Mesenchymal stem cell (in vitro differentiated cells and primary cell): ENCODE data around the gene PPP1R3C.

Experiments
- DNase-seq: peaks from one replicate; pipeline ENCODE4 v3.0.0-alpha.2; 2013
- H2AFZ ChIP-seq: one replicate; pipeline ENCODE4 v1.6.1; 2013; ENCODE audit warnings: low read depth, mild to moderate bottlenecking, control low read depth, inconsistent platforms, low read length, moderate library complexity
- H2AK5ac ChIP-seq: 2 replicates; pipeline ENCODE4 v1.6.1; 2013; ENCODE audit warnings: low read length, moderate library complexity, mild to moderate bottlenecking, inconsistent platforms; ENCODE audit not compliant: severe bottlenecking
- H2BK120ac ChIP-seq: one replicate; pipeline ENCODE4 v1.6.1; 2013; ENCODE audit warnings: low read depth, mild to moderate bottlenecking, inconsistent platforms, low read length, moderate library complexity
- H2BK12ac ChIP-seq, 2 experiments: one replicate each; pipeline ENCODE4 v1.6.1; 2013; ENCODE audit warnings: inconsistent platforms in 2 of 2, low read length in 2 of 2, mild to moderate bottlenecking in 2 of 2, moderate library complexity in 2 of 2, control low read depth in 1 of 2
- H2BK15ac ChIP-seq: one replicate; pipeline ENCODE4 v1.6.1; 2013; ENCODE audit warnings: mild to moderate bottlenecking, low read depth, inconsistent platforms; ENCODE audit not compliant: poor library complexity, severe bottlenecking
- H2BK5ac ChIP-seq: 2 replicates; pipeline ENCODE4 v1.6.1; 2013; ENCODE audit warnings: low read depth, mild to moderate bottlenecking, low read length, control low read depth, inconsistent platforms; ENCODE audit not compliant: poor library complexity, severe bottlenecking
- H3K14ac ChIP-seq, 2 experiments: one replicate each; pipeline ENCODE4 v1.6.1; 2013; ENCODE audit warnings: inconsistent platforms in 2 of 2, low read length in 2 of 2, control low read depth in 1 of 2, mild to moderate bottlenecking in 1 of 2, moderate library complexity in 1 of 2
- H3K18ac ChIP-seq, 2 experiments: one replicate each; pipeline ENCODE4 v1.6.1; 2013; ENCODE audit warnings: inconsistent platforms in 2 of 2, low read length in 2 of 2, control low read depth in 1 of 2, low read depth in 1 of 2, mild to moderate bottlenecking in 1 of 2
- H3K23ac ChIP-seq, 2 experiments: one replicate each; pipeline ENCODE4 v1.6.1; 2013; ENCODE audit warnings: inconsistent platforms in 2 of 2, low read length in 2 of 2, mild to moderate bottlenecking in 2 of 2, moderate library complexity in 2 of 2, control low read depth in 1 of 2
- H3K27ac ChIP-seq: 2 replicates; pipeline ENCODE4 v1.5.1; 2013; ENCODE audit warnings: mild to moderate bottlenecking, moderate library complexity, low read length, control low read depth, inconsistent platforms; ENCODE audit not compliant: poor library complexity, severe bottlenecking
- H3K27me3 ChIP-seq, 2 experiments: 2 replicates each; pipeline versions ENCODE4 v1.6.1 to v1.7.0; 2013; ENCODE audit warnings: low read length in 2 of 2, mild to moderate bottlenecking in 2 of 2, moderate library complexity in 2 of 2, control low read depth in 1 of 2, inconsistent platforms in 1 of 2; ENCODE audit not compliant: control insufficient read depth in 1 of 2, insufficient read depth in 1 of 2
- H3K36me3 ChIP-seq, 2 experiments: 2 replicates each; pipeline versions ENCODE4 v1.6.1 to v1.7.0; 2013; ENCODE audit warnings: low read length in 2 of 2, control low read depth in 1 of 2, inconsistent platforms in 1 of 2, low read depth in 1 of 2, mild to moderate bottlenecking in 1 of 2; ENCODE audit not compliant: insufficient read depth in 2 of 2, control insufficient read depth in 1 of 2
- H3K4ac ChIP-seq, 2 experiments: one replicate each; pipeline ENCODE4 v1.6.1; 2013; ENCODE audit warnings: inconsistent platforms in 2 of 2, low read length in 2 of 2, mild to moderate bottlenecking in 2 of 2, moderate library complexity in 2 of 2, control low read depth in 1 of 2, low read depth in 1 of 2
- H3K4me1 ChIP-seq: 2 replicates; pipeline ENCODE4 v1.6.1; 2013; ENCODE audit warnings: low read depth, low read length, control low read depth; ENCODE audit not compliant: control insufficient read depth, insufficient read depth
- H3K4me2 ChIP-seq: 2 replicates; pipeline ENCODE4 v1.6.1; 2013; ENCODE audit warnings: low read length, mild to moderate bottlenecking, inconsistent platforms; ENCODE audit not compliant: poor library complexity, severe bottlenecking
- H3K4me3 ChIP-seq, 2 experiments: 2 replicates each; pipeline versions ENCODE4 v1.5.1 to v1.7.0; 2013; ENCODE audit warnings: low read length in 2 of 2, mild to moderate bottlenecking in 2 of 2, control low read depth in 1 of 2, low read depth in 1 of 2; ENCODE audit not compliant: insufficient read depth in 1 of 2
- H3K79me1 ChIP-seq: replicated peaks from 2 replicates; pipeline ENCODE4 v1.6.1; 2013; ENCODE audit warnings: mild to moderate bottlenecking, control low read depth, low read length, inconsistent platforms; ENCODE audit not compliant: poor library complexity, severe bottlenecking
- H3K9ac ChIP-seq: 2 replicates; pipeline ENCODE4 v1.7.0; 2013; ENCODE audit warnings: mild to moderate bottlenecking, low read length, moderate library complexity
- H3K9me3 ChIP-seq: 2 replicates; pipeline ENCODE4 v1.7.0; 2013; ENCODE audit warnings: mild to moderate bottlenecking, low read length; ENCODE audit not compliant: control insufficient read depth
- H4K8ac ChIP-seq: one replicate; pipeline ENCODE4 v1.6.1; 2013; ENCODE audit warnings: inconsistent platforms, mild to moderate bottlenecking, low read length, moderate library complexity
- H4K91ac ChIP-seq: one replicate; pipeline ENCODE4 v1.6.1; 2013; ENCODE audit warnings: mild to moderate bottlenecking, low read length, inconsistent platforms
- WGBS: methylation state at CpG from one replicate; pipeline ENCODE4 v1.1.7; 2013; ENCODE audit warnings: mixed read lengths; 5-methylcytosine and 5-hydroxymethylcytosine counted together

PPP1R3C gene

GRCh38 chr10:91665842-91666241 is 33.0 kb upstream of the PPP1R3C start:
- H3K23ac ChIP-seq: no peak overlapping the region
- no peak overlapping the region for H3K18ac ChIP-seq
- H4K91ac ChIP-seq: no peak overlapping the region
- no peak overlapping the region for H3K4ac ChIP-seq
- no peak overlapping the region for H2BK120ac ChIP-seq
- H3K4me1 ChIP-seq: no peaks in the 10 kb centered on the region
- H4K8ac ChIP-seq: no peak overlapping the region
- no peak overlapping the region for H2AK5ac ChIP-seq
- no peak overlapping the region for H3K4me2 ChIP-seq
- no peaks in the 10 kb centered on the region for H3K79me1 ChIP-seq
- no peaks in the 10 kb centered on the region for H3K9me3 ChIP-seq
- H3K27me3 ChIP-seq: no peaks in the 10 kb centered on the region
- no peak overlapping the region for H3K9ac ChIP-seq
- no peak overlapping the region for H2AFZ ChIP-seq
- no peak overlapping the region for H3K4me3 ChIP-seq
- DNase-seq: no peak
- no peak overlapping the region for H2BK15ac ChIP-seq
- no peaks in the 10 kb centered on the region for H3K36me3 ChIP-seq
- H2BK12ac ChIP-seq: no peak overlapping the region
- H3K14ac ChIP-seq: no peak overlapping the region
- H3K27ac ChIP-seq: no peak overlapping the region
- H2BK5ac ChIP-seq: no peak overlapping the region

DNA sequence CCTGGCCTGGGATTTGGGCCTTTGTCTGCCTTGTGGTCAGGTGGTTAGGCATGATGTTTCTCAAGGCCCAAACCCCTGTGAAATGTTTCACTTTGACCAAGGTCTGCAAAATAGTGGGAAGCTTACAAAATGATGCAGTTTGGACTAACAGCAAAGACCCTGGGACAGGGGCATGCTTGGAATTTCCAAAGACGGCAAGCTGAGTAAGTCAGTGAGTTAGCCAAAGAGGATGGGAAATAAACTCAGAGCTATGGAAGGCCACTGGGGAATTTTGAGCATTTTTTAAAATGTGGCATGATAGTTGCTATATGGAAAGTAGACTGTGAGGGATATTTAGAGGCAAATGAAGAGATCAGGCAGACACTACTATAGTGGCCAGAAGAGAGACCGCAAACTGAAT is 31.6 kb upstream of the PPP1R3C start:
- Histone ChIP-seq H2AFZ (no peak overlapping the region), H3K4me1 (no peaks in the 10 kb centered on the region), H3K79me1 (no peaks in the 10 kb centered on the region), H3K9me3 (no peaks in the 10 kb centered on the region), H4K91ac (no peak overlapping the region), H2AK5ac (no peak overlapping the region), H2BK5ac (no peak overlapping the region), H3K14ac (no peak overlapping the region), H4K8ac (no peak overlapping the region), H3K9ac (no peak overlapping the region), H3K4ac (no peak overlapping the region), H2BK12ac (no peak overlapping the region), H2BK15ac (no peak overlapping the region), H3K36me3 (no peaks in the 10 kb centered on the region), H2BK120ac (no peak overlapping the region), H3K23ac (no peak overlapping the region), H3K4me2 (no peak overlapping the region), H3K18ac (no peak overlapping the region), H3K27me3 (no peaks in the 10 kb centered on the region), H3K27ac (no peak overlapping the region), H3K4me3 (no peak overlapping the region)
- DNase-seq: no peak
- WGBS: 90% methylated on average over 2 of the region's 2 CpGs

- Histone ChIP-seq H2BK5ac (no peak overlapping the region), H3K4me1 (no peaks in the 10 kb centered on the region), H3K4ac (no peak overlapping the region), H4K91ac (no peak overlapping the region), H3K36me3 (no peaks in the 10 kb centered on the region), H3K23ac (no peak overlapping the region), H3K4me3 (no peak overlapping the region), H2AFZ (no peak overlapping the region), H3K18ac (no peak overlapping the region), H3K4me2 (no peak overlapping the region), H3K9me3 (peaks cover 3% of the 10 kb centered on the region), H3K27ac (no peak overlapping the region), H2BK12ac (no peak overlapping the region), H2BK15ac (no peak overlapping the region), H2BK120ac (no peak overlapping the region), H4K8ac (no peak overlapping the region), H3K14ac (no peak overlapping the region), H3K27me3 (no peaks in the 10 kb centered on the region), H3K79me1 (no peaks in the 10 kb centered on the region), H3K9ac (no peak overlapping the region), H2AK5ac (no peak overlapping the region)
- no peak for DNase-seq
- WGBS: no CpG with 5 or more reads among the region's 1 CpG
Observed at GRCh38 chr10:91662993-91663392, 30.1 kb upstream of the PPP1R3C start.

DNA sequence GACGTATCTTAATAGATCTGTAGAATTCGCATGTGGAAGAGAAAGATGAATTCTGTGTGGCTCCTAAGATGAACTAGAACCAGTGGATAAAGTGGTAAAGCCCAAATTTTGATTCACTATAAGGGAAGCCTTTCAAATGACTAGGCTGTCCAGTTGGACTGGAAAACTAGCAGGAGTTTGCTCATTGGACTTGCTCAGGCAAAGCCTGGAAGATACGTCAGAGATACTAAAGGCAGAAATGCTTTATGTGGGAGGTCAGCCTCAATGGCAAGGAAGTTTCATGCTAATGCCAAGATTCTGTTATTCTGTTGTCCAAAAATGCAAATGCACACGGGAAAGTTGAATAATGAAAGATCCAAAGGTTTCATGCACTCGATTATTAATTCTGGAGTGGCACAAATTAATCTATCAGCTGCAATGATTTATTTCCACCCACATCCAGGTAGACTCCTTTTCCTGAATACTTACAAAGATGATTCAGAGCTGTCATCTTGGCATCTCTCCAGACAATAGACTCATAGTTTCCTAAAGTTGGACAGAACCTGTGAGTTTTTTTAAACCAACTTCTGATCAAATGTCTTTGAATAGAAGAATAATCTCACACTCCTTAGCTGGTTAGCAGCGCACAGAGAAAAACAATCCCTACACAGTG is 20.5 kb upstream of the PPP1R3C start:
- H3K4me1 ChIP-seq: peaks cover 4% of the 10 kb centered on the region
- H3K14ac ChIP-seq: no peak overlapping the region
- H3K9ac ChIP-seq: peak overlapping the region; percentile 60
- no peak overlapping the region for H3K4me3 ChIP-seq
- no peak overlapping the region for H2AFZ ChIP-seq
- H2BK12ac ChIP-seq: peak overlapping the region in 1 of 2 experiments; percentile 44
- peaks cover 7% of the 10 kb centered on the region for H3K9me3 ChIP-seq
- peak overlapping the region; percentile 32 for H4K8ac ChIP-seq
- H3K4ac ChIP-seq: peak overlapping the region in 1 of 2 experiments; percentile 20
- H2BK120ac ChIP-seq: no peak overlapping the region
- H4K91ac ChIP-seq: no peak overlapping the region
- peak overlapping the region; percentile 61 to 82 for H3K18ac ChIP-seq
- H3K23ac ChIP-seq: no peak overlapping the region
- H3K4me2 ChIP-seq: no peak overlapping the region
- peak overlapping the region; percentile 96 for H2AK5ac ChIP-seq
- 84% methylated on average over 6 of the region's 6 CpGs for WGBS
- DNase-seq: peak; percentile 53
- H3K27ac ChIP-seq: peak overlapping the region; percentile 90
- H2BK5ac ChIP-seq: no peak overlapping the region
- H3K27me3 ChIP-seq: no peaks in the 10 kb centered on the region
- H3K79me1 ChIP-seq: no peaks in the 10 kb centered on the region
- H2BK15ac ChIP-seq: no peak overlapping the region
- H3K36me3 ChIP-seq: no peaks in the 10 kb centered on the region
